GM18907 (cell line): Measurements from ENCODE around the gene KASH5.
"Not testable (repeated sequence)": the region's sequence is repeated elsewhere in the genome, so short reads cannot be mapped to it uniquely, and the experiment has no call there.

Experiments used
- ATAC-seq: cut with Tn5 transposase; IDR thresholded peaks from one replicate; pipeline ENCODE4 v1.9.1; 2021; ENCODE audit warnings: mild to moderate bottlenecking, moderate library complexity; ENCODE audit not compliant: unreplicated experiment

The KASH5 gene

DNA sequence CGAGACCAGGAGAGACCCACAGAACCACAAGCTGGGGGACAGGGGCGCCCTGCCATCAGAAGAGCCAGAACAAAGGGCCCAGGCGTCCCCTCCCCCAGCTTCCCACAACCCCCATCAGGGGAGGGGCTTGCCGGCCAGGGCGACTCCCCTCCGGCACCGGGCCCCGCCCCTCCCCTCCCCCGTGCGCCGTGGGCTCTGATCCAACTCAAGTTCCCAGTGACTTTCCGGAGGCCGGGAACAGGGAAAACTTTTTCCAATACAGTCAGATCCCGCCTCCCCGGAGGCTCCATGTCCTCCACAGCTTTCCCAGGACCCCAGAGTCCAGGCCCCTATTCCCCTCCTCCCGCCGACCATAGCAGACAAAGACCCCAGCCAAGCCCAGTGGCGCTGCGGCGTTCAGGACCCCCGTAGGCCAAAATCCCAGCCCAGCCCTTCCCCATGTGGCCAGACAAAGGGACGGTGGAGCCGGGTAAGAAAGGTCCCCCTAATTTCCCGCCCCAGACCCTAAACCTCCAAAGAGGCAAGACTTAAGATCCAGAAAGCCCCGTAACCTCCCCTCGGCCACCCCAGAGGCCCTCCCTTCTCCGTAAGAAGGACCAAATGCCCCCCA lies 26.5 kb upstream of the KASH5 start:
- ATAC-seq: no peak

DNA sequence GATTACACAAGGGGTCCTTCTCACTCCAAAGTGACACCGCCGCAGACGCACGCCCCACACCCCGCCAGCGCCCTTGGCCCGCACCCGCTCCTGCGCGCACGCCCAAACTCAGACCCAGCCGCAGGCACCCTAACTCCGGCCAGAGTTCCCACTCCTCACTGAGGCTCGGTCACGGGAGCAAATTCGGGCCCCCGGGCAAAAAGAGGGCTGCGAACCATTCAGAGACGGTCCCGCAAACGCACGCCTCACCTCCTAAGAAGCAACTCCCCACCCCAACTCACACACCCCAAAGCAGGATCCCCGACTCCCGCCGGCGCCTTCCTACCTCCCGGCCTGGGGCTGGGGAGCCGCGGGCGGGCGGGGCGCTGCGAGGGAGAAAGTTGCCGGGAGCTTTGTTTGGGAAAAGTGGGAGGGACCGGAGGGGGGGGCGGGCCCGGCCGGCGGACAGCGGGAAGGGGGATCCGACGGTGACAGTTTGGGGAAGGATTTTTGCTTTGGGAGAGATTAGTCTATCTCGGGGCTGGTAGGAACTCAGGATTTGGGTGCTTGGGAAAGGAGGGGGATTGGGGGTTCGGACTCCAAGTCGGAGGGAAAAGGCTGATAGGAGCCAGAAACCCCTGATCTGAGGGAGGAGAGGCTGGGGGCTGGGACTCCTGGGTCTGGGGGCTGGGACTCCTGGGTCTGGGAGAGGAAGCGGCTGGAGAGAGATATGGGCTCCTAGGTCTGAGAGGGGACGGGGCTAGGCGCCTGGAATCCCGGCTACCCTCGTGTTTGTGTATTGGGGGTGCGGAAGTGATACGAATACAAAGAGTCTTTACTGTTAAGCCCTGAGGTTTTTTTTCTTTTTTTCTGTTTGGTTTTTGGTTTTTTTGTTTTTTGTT lies 25.8 kb upstream of the KASH5 start, which contains the start of gene TEAD2:
TEAD2 (minus strand) TSS at position 369 of the 881 bp plus-strand sequence. CDS start 2,341 bp downstream, outside the sequence.
- ATAC-seq: no peak

DNA sequence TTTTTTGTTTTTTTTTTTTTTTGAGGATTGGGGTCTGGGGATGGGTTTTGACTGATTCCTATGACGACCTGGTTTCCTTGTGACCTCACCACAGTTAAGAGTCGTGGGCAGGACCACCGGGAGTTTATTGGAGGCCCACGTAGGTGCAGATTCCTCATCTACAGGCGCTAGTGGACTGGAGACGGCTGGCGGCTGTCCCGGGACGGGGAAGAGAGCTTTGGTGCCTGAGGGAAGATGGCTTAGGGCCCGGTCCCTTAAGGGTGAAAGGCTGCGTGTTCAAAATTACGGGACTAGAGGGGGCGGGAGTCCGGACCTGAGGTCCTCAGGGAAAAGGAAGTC lies 25.2 kb upstream of the KASH5 start:
- no peak for ATAC-seq

DNA sequence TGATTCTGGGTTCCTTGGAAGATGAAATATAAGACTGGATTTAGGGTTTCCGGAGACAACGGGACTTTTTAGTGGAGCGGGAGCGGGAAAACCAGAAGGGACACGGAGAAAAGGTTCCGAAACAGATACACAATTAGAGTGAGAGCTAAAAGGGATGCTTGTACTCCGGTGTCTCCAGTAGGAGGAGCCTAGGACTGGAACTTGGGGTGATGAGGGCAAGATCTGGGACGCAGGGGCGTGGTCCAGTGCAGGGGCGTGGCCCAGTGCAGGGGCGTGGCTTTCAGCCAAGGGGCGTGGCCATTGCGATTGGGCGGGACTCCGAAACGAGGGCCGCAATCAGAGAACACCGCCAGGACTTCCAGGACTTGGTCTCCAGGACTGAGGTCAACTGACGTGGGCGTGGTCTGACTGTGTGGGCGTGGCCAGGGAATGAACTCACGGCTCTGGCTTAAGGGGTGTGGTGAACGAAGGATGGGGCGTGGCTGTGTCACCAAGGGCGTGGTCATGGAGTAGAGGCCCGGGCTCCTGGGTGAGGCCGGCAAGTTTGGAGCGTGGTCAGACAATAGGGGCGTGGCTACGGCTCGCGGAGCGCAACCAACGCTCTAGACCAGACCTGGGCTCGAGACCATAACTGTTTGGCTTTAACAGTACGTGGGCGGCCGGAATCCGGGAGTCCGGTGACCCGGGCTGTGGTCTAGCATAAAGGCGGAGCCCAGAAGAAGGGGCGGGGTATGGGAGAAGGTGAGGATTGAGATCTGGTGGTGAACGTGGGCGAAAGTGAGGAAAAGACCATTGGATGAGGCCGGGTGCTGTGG lies 24.6 kb upstream of the KASH5 start, which contains the start of gene DKKL1:
DKKL1 (plus strand) TSS at position 610 of the 815 bp plus-strand sequence; CDS start at position 732, 122 bp downstream.
- ATAC-seq: no peak

DNA sequence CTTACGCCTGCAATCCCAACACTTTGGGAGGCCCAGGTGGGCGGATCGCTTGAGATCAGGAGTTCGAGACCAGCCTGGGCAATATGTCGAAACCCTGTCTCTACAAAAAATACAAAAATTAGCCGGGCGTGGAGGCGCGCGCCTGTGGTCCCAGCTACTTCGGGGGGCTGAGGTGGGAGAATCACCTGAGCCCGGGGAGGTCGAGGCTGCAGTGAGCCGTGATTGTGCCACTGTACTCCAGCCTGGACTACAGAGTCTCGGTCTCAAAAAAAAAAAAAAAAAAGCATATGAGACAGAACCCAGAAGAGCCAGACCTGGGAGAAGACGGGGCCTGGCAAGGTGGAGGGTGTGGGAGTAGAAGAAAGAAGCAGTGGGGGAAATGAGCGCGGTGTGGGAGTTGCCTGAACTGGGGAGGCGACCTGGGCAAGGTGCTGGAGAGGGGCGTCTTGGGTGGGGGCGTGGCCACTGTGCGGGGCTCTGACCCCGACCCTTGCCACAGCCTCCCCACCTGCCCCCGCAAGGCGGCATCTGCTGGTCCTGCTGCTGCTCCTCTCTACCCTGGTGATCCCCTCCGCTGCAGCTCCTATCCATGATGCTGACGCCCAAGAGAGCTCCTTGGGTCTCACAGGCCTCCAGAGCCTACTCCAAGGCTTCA lies 23.8 kb upstream of the KASH5 start:
- no peak for ATAC-seq

DNA sequence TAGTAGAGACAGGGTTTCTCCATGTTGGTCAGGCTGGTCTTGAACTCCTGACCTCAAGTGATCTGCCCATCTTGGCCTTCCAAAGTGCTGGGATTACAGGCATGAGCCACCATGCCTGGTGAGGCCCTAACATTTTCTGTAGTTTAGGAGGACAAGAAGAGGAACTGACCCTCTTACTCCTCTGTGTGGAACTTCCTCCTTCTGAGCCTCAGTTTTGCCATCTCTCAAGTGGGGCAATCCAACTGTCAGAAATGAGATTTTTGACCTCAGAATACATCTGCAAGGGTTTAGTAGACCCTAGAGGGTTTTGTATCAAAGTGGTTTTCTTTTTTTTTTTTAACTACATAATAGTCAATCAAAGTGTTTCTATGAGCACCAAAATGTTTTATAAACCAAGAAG lies 21.9 kb upstream of the KASH5 start:
- ATAC-seq: no peak

DNA sequence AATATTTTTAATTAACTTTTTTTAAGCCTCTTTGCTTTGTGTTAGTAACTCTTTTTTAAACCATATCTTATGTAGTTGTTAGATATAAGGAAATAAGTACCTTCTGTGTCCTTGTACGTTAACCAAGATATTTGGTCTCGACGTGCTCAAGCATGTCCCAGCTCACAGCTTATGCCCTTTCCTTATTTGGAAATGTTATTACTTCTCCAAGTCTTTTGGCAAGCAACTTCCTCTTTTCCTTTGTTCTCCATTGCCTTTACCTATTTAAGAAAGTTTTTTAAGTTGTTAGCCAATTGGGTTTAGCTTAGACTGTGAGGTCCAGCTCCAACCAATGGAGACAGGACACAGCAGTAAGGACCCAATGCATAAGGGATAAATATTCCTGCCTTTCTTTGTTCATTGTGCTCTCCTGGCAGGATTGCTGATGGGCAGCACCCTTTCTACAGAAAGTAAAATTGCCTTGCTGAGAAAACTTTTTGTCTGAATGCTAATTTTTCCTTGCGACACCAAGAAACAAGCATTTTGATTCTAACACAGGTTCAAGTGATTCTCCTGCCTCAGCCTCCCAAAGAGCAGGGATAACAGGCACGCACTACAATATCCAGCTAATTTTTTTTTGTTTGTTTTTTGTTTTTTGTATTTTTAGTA lies 19.2 kb upstream of the KASH5 start:
- ATAC-seq: no peak

DNA sequence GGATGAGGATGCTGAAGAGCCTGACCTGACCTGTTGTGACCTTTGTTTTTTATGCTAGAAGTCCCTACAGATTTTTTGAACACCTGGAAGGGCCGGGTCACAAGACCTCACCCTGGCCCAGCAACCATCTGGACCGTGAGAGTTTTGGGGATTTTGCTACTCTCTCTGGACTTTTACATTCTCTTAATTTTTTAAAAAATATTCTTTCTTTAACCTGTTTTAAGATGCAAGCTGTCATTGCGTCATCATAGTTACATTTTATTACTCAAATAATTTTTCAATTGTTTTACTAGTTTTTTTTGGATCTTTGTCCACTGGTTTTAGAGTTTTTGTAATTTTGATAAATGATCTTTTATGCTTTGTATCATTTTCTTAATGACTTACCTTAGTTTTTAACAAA lies 16.9 kb upstream of the KASH5 start:
- no peak for ATAC-seq

DNA sequence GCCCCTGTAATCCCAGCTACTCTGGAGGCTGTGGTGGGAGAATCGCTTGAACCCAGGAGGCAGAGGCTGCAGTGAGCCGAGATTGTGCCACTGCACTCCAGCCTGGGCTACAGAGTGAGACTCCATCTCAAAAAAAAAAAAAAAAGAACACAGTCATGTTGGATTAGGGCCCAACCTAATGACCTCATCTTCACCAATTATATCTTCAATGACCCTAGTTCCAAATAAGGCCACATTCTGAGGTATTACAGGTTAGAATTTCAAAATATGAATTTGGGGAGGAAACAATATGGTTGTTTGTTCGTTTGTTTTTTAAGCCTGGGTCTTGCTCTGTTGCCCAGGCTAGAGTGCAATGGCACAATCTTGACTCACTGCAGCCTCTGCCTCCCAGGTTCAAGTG lies 14.9 kb upstream of the KASH5 start:
- ATAC-seq: not testable (repeated sequence)

DNA sequence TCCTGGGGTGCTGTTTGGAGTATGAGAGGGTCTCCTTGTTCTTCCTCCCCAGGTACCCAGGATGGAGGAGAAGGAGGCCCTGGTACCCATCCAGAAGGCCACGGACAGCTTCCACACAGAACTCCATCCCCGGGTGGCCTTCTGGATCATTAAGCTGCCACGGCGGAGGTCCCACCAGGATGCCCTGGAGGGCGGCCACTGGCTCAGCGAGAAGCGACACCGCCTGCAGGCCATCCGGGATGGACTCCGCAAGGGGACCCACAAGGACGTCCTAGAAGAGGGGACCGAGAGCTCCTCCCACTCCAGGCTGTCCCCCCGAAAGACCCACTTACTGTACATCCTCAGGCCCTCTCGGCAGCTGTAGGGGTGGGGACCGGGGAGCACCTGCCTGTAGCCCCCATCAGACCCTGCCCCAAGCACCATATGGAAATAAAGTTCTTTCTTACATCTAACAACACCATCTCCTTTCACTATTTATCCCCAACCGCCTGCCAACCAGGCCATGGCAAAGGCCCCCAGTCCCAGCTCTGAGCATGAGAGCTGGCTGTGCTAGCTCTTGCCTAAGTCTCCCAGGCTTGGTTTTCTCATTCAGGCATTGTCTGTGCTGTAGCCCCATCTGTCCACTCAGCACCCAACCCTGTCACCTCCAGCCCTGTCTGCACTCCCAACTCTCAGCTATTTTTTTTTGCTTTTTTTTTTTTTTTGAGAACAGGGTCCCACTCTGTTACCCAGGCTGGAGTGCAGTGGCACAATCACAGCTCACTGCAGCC lies 13.2 kb upstream of the KASH5 start:
- ATAC-seq: no peak

DNA sequence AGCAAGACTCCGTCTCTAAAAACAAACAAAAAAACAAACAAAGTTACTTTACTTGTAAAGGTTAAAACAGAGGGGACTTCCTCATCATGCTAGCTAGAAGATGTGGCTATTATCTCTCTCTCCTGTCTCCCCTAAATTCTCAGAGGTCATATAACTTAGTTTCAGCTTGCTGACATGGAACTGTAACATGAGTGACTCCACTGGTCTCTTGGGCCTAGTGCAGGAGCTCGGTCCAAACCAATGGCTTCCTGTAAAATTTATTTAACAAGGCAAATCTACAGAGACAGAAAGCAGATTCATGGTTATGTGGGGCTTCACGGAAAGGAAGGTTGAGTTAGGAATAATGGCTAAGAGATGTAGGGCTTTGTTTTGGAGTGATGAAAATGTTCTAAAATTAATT lies 9.5 kb upstream of the KASH5 start:
- ATAC-seq: no peak

DNA sequence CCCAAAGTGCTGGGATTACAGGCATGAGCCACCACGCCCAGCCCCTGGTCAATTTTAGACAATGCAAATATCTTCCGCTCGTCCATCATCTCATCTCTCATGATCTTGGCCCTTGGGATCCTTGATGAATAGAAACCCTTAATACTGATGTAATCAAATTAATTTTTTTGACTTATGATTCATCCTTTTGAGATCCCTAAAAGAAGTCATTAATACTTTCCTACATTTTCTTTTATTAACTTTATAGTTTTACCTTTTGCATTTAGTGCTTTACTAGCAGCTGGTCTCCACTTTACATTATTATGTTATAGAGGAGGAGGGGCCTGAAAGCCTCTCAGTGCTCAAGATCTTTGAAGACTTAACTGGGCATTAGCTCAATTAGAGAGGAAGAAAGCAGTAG lies 7.7 kb upstream of the KASH5 start:
- no peak for ATAC-seq

DNA sequence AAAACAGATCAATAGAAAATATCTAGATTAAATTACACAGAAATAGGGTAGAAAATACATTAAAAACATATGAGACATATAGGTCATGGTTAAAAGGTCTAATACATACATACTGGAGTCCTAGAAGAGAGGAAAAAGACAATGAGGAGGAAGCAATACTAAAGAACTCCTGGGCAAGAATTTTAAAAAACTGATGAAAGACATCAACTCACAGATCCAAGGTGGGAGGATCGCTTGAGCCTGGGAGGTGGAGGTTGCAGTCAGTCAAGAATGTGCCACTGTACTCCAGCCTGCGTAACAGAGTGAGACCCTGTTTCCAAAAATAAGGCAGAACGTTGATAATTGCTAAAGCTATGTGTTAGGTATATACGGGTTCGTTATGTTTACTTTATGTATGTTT lies 5.4 kb upstream of the KASH5 start:
- ATAC-seq: no peak

DNA sequence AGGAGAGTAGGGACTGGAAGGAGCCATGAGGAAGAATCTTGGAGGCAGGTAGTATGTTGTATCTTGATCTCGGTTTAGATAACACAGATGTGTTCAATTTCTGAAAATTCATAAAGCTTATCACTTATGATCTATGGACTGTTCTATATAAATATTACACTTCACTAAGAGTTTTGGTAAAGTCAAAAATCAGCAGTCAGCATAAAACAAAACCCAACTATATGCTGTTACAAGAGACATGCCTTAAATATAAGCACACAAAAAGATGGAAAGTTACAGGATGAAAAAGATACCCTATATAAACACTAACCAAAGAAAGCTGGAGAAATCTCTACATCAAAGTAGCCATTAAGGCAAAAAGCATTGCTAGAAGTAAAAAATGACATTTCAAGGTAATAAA lies 4.5 kb upstream of the KASH5 start:
- no peak for ATAC-seq

DNA sequence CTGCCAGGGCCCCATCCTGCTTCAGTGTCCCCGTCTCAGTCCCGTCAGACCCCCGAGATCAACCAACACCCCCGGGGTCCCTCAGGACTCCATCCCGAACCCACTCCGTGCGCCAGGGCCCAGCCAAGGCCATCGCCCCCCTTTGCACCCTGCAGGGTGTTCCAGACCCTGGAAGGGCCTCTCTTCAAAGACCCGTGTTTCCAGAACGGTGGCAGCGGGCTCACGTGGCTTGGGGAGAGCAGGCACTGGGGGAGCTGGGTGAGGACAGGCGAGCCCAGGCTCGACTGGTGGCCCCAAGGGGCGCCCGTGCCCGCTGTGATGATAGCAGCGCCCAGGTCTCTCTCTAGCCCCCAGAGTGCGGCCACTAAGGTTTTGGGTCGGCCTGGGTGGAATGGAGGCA lies 1.4 kb downstream of the KASH5 start:
- no peak for ATAC-seq

DNA sequence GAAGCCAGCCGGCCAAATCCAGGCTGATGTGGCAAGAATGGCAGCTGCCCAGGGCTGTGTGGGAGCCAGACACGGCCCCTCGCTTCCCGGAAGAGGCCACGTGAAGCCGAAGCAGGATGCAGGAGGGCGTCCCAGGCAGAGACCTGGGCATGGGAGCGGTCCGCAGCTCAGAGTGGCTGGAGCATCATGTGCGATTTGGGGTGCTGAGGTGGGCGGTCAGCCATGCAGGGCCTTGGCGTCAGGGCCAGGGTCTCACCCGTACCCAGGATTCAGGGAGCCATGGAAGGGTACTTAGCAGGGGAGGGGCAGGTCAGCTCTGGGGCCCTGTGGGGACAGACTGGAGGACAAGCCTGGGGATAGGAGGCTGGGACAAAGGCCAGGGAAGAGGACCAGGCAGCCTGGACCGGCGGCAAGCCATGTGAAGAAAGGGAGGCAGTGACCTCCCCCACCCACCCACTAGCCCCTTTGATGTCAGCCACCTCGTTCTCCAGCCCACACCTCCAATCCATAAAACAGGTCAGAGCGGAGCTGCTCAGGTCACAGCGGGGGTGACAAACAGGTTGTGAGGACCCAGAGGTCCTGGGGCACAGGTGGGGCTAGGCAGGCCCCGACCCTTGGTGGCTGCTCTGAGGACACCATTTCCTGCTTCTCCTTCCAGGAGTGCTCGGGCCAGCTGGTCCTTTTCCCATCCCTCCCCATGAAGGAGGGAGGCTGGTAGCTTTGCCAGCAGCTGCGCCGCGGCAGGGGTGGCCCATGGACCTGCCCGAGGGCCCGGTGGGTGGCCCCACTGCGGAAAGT lies 2.3 kb downstream of the KASH5 start:
- no peak for ATAC-seq

DNA sequence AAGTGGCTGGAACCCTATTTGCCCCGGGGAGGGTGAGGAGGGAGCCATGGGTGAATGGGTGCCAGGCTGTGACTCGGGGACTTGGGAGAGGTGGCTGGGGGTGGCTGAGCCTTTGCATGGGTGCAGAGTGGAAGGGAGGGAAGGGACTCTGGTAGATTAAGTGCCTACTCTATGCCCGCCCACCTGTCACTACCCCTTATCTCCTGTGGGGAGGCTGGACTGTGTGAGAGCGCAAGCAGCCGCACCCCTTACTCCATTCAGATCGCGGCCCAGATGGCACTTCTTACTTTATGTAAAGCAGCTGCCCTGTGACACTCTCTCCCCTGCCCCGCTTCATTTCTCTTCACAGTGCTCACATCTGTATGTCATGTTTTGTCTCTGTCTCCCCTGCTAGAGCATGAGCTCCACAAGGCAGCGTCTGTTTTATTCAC lies 2.9 kb downstream of the KASH5 start:
- ATAC-seq: no peak

DNA sequence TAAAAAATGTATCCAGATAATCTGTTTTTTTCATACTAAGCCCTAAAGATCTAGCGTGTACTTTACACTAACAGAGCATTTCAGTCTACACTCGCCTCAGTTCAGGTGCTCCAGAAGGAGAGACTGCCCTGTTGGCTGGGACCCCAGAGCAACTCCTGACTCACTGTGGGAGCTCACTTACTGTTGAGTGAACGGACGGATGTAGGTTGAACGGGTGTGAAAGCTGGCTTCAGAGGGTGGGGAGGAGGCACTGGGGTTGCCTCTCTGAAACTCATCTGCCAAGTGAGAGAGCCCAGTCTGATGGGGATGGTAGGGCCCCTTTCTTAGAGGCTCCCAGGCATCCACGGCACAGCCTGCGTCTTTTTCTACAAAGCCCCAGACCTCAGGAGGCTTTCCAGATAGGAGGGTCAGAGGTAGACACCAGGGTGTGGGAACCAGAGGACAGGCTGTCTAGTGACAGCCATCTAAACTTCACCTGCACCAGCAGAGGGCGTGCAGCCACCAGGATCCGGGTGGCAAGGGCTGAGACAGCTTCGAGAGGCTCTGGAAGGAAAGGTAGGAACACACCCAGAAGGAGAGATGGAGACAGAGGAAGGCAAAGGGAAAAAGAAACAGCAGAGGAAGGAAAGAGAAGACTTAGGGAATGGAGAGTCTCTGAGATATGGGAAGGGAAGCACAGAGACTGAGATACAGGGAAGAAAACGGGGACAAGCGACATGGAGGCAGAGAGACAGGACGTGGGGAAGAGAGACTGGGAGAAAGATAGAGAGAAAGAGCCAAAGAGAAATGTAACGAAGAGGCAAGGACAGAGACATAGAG lies 3.7 kb downstream of the KASH5 start:
- ATAC-seq: no peak
